Upper lobe of left lung (tissue), 4 donors: ENCODE data around the gene DENND1A.

Source experiments
- POLR2A ChIP-seq, 4 donors: fragments of 450-650 bp; IDR thresholded peaks; one replicate each; pipeline ENCODE4 v1.5.1; 2016 to 2017; ENCODE audit warnings: antibody characterized with exemption in 4 of 4, mild to moderate bottlenecking in 2 of 4
- TF ChIP-seq, protein P1 (sequence below), 6 experiments: fragments of 450-650 bp in 4 of 6; fragments of 200-600 bp in 2 of 6; sonication (generic) in 2 of 6; IDR thresholded peaks; one replicate each; pipeline ENCODE4 v1.5.1; 2016 to 2019; ENCODE audit warnings: antibody characterized with exemption in 6 of 6

DNA sequence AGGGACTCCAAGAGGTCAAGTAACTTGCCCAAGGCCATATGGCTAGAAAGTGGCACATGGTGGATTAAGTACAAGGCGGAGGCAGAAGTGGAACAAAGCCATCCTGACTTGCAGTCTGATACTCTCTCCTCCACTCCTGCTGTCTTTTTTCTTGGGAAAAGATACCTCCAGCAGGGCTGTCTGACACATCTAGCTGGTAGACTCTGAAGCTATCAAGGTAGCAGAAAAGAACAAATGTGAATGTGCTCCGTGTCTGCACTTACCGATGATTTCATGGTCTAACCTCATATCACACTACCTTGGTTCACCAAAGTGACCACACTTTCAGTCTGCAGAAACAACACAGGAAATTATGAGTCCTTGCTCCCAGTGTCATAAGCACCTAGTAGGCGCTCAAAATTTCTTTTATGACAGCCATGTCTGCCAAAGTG, 289.1 kb downstream of the DENND1A start:
- TF ChIP-seq POLR2A (IDR thresholded peaks at IDR 0.05): no peak
- TF ChIP-seq, protein P1, sequence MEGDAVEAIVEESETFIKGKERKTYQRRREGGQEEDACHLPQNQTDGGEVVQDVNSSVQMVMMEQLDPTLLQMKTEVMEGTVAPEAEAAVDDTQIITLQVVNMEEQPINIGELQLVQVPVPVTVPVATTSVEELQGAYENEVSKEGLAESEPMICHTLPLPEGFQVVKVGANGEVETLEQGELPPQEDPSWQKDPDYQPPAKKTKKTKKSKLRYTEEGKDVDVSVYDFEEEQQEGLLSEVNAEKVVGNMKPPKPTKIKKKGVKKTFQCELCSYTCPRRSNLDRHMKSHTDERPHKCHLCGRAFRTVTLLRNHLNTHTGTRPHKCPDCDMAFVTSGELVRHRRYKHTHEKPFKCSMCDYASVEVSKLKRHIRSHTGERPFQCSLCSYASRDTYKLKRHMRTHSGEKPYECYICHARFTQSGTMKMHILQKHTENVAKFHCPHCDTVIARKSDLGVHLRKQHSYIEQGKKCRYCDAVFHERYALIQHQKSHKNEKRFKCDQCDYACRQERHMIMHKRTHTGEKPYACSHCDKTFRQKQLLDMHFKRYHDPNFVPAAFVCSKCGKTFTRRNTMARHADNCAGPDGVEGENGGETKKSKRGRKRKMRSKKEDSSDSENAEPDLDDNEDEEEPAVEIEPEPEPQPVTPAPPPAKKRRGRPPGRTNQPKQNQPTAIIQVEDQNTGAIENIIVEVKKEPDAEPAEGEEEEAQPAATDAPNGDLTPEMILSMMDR (IDR thresholded peaks at IDR 0.05): no peak
